SHP77 (cell line): ENCODE data around the gene B2M.
"Not testable (repeated sequence)": the region's sequence is repeated elsewhere in the genome, so short reads cannot be mapped to it uniquely, and the experiment has no call there.

ENCODE experiments used
- DNase-seq, 2 experiments: peaks; one replicate each; lab custom pipeline; 2025; lab: John Stamatoyannopoulos, UW

The B2M gene

DNA sequence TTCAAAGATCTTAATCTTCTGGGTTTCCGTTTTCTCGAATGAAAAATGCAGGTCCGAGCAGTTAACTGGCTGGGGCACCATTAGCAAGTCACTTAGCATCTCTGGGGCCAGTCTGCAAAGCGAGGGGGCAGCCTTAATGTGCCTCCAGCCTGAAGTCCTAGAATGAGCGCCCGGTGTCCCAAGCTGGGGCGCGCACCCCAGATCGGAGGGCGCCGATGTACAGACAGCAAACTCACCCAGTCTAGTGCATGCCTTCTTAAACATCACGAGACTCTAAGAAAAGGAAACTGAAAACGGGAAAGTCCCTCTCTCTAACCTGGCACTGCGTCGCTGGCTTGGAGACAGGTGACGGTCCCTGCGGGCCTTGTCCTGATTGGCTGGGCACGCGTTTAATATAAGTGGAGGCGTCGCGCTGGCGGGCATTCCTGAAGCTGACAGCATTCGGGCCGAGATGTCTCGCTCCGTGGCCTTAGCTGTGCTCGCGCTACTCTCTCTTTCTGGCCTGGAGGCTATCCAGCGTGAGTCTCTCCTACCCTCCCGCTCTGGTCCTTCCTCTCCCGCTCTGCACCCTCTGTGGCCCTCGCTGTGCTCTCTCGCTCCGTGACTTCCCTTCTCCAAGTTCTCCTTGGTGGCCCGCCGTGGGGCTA, at the start of gene B2M, which contains the start of gene PATL2:
Gene B2M, plus strand, starts transcription at position 422 of the 647 bp plus-strand sequence. Its CDS starts 30 bp downstream, at position 452.
Gene PATL2, minus strand, starts transcription at position 228 of the 647 bp plus-strand sequence. CDS start 34,833 bp downstream, outside the sequence.
- peak; percentile 94 for DNase-seq

DNA sequence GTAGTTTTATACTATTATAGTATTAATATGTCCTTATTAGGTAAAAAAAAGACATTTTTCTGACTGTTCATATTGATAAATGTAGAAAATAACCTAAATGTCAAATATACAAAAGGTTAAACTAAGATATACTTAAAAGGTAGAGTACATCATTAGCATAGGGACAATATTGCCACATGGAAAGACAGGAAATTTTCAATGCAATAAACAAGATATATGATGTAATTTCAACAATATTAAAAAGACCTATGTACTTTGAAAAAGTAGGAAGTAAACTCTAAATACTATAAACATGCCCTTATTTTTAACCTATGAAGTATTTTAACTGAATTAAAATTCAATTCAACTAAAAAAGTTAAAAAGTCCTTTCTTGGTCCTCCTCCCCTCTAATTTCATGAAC, 49.7 kb upstream of the B2M start:
- DNase-seq, result no peak

DNA sequence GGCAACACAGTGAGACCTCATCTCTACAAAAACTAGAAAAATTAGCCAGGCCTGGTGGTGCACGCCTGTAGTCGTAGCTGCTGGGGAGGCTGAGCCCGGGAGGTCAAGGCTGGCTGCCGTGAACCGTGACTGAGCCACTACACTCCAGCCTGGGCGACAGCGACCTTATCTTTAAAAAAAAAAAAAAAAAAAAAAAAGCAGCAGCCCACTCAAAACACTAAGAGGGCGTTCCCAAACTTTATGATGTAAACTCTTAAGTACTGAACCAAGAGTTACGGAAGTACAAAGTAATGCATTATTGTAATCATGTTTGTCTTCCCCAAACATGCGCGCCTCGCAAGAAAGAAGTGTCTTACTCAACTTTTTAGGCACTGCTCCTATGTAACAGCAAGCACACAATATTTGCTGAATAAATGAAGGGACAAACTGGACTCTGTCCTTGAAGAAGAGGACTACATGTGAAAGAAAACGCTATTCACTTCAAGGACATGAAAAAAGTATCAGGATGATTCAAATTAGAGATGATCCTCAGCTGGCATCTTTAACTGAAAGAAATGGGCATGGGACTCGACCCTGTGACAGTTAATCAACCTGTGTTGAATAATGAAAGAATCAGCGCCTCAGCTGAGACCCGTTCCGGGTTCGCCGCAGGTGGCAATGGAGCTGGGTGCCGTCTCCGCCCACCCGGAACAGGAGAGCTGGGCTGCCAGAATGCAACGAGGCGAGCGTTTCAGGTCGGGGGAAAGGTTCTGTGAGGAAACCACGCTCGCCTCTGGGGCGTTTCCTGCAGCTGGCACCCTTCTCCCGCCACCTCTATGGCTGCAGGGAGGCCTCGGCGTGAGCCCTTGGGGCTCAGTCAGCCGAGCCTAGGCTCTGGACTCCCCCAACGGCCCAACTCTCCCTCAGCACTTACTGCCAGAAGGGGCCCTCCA, 48.6 kb upstream of the B2M start:
- peak; percentile 53 to 72 for DNase-seq

DNA sequence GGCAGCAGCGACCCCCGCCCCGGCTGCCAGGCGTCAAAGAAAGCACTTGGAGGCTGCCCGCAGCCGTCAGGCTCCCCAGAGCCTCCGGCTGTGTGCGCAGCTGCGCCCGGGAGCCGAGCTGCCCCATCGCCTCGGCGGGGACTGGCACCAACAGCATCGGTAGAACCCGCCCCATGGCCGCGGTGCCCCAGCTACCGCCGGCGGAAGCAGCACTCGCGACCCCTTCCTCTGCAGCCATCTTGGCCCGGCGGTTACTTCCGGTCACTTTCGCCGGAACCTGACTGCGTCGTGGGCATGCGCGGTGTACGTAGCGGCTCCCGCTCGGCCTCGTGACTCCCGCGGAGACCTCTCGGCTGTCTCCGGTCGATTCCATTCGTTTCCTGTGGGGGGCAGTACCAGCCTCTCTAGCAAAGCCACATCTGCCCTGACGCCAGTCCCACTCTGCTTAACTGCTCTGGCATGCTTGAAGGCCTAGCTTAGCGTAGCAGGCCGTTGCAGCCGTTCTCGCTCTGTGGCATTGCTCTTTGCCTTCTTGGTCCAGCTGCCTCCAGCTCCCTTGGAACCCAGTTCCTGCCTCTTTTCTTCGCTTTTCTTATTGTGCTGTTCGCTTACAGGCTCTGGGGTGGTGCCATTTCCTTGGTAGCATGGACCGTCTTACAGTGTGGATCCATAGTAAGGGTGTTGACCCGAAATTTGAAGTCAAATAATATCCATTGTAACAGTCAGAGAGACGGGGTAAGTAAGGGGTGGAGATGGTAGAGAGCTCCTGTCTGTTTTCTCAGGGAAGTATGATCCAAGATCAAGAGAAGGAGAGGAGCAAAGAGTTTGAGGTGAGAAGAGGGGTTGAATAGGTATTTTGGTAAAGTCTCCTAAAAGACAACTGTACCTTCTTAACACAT, 47.7 kb upstream of the B2M start, which contains the start of gene SPG11:
Gene SPG11, minus strand, starts transcription at position 253 of the 899 bp plus-strand sequence. Its CDS starts 15 bp downstream, at position 238.
- peak; percentile 97 to 98 for DNase-seq

DNA sequence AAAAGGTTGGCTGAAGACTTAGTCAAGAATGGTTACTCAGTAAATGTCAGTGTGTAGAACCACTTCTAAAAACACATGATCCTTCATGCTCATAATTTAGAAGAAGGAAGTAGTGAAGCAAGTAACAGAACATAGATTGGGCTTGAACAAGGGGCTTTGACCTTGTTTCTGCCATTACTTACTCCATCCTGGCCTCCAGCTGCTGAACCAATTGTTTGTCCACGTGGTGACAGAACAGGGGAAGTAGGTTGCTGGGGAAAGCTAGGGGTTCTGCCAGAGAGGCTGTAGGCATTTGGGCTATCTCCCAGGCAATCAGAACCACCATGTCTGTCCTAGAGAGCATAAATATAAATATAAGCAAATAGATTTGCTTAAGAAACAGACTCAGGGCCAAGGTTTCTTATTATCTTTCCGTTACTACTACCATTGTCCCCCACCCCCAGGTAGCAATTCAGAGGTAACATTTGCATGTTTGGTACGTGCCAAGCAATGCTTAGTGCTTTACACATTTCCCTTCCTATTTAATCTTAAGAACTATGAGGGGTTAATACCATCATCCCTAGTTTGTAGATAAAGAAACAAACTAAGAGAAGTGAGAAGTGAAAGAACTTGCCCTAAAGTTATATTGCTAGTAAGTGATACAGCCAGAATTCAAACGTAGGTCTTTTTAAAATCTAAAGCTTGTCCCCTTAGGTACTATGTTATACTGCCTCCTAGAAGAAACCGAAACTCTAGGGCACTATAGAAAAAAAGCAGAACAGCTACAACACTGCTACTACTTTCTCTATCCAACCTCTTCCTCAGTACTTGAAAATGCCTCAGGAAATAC, 44.9 kb upstream of the B2M start:
- DNase-seq, result no peak

DNA sequence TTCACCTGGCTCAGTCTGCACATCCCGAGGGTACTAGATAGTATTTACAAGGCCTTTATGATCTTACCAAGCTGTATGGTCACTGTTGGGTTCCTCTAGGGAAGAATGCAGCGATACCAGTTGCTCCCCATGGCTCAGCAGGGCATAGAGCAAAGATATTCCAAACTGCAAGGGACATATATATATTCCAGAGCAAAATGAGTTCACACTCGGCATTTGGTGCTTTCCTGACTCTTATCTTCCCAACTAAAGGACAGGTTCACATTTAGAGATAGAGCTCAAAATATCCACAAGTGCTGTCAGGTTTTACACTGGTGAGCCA, 44.3 kb upstream of the B2M start:
- DNase-seq, result no peak

DNA sequence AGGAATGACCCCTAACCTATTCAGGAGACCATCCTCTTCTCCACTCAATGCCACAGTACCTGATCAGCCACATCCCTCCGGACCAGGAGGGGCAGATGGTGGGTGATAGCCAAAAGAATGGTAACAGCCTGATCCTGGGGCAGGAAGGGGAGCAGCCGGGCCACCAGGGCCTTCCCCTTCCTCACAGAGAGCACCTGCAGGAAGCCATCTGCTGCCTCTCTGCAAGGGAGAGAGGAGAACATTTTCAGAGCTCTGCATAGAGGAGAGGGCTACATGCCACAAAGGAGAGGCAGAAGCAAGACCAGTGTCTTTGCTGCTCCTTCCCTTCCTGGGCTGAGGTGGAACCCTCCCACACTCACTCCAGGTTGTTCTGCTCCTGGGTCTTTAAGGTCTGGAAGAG, 42.4 kb upstream of the B2M start:
- no peak for DNase-seq

DNA sequence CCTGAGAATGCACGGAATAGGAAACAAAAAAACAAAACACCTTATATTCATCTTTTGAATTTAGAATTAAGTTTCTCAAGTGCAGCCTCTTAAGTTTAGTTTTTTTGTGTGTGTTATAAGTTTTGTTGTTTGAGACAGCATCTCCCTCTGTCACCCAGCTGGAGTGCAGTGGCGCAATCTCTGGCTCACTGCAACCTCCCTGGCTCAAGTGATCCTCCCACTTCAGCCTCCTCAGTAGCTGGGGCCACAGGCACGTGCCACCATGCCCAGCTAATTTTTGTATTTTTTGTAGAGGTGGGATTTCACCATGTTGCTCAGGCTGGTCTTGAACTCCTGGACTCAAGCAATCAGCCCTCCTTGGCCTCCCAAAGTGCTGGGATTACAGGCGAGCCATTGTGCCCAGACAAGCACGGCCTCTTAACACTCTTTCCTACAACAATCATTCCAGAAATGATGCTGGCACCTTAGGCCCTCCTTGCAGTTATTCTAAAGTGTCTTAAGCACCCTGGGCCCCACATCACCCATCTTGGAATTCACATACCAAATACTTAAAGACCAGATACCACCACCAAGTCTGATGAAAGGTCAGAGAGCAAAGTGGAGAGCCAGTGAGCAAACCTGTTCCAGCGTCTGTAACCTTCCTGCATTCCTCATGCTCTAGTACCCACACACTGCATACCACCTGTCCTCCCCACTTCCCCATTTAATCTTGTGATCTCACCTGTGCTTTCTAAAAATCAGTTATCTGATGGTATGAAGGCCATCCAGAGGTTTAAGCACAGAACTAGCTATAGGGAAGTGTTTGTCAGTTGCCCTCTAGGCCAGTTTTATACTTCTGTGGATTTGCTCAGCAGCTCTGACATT, 41.0 kb upstream of the B2M start:
- DNase-seq, result no peak

DNA sequence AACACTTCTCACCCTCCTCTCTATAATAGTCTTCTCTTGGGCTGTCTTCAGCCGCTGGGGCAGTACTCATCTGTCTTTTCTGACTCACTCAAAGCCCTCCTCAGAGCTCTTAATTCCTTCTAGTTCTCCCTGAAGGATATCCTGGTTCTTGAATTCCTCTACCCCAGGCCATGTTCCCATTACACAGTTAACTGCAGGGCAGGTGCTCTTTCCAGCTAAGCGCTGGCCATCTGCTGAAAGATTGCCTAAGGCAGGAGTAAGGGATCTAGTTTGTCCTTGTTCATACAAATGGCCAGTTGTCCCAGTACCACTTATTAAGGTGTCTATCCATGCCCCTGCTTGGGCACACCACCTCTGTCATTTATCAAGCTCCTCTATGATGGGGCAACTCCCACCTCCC, 37.7 kb upstream of the B2M start:
- no peak for DNase-seq

DNA sequence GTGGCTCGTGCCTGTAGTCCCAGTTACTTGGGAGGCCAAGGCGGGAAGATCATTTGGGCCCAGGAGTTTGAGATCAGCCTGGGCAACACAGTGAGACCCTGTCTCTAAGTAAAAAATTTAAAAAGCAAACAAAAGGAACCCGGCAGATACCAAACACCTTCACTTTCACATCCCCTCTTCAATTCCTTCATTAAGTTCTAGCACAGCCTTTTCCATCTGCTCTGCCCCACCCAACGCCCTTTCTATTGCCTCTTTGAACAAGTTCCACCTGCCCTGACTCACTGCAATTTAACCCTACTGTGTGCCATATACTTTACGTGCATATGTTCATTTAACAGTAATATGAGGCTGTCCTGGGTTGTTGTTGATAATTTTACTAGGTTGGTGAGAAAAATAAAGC, 35.4 kb upstream of the B2M start:
- DNase-seq, result no peak

DNA sequence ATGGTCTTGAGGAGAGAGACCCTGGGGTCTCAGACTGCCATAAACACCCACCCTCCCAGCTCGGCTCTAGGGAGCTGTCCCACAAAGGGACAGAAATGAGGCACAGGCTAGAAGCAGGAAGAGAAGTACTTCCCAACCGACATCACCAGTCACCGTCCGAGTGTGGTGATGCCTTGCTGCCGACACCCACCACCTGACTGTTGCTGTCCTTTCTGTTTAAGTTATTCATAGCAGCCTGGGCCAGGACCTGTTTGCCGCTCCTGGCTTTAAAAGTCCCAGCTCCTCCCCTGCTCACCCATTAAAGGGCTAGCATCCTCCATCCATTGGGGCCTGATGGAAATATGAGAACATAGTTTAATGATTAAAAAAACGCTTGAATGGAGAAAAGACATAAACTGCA, 34.6 kb upstream of the B2M start:
- no peak for DNase-seq

DNA sequence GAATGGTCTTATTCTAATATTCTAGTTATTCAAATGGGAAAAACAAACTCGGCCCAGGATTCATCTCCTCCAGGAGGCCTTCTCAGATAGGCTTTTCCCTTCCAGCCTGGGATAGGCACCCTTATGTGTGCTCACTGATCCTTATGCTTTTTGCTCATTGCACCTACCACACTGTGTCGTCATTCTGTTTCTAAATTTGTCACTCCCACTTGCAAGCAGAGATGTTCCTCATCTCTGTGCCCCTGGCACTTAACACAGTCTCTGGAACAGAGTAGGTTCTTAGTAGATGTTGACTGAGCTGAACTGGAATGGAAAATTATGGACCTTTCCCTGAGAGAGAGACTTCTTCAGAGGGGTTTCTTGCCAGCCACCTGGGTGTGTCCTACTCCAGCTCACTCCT, 29.1 kb upstream of the B2M start:
- no peak for DNase-seq

DNA sequence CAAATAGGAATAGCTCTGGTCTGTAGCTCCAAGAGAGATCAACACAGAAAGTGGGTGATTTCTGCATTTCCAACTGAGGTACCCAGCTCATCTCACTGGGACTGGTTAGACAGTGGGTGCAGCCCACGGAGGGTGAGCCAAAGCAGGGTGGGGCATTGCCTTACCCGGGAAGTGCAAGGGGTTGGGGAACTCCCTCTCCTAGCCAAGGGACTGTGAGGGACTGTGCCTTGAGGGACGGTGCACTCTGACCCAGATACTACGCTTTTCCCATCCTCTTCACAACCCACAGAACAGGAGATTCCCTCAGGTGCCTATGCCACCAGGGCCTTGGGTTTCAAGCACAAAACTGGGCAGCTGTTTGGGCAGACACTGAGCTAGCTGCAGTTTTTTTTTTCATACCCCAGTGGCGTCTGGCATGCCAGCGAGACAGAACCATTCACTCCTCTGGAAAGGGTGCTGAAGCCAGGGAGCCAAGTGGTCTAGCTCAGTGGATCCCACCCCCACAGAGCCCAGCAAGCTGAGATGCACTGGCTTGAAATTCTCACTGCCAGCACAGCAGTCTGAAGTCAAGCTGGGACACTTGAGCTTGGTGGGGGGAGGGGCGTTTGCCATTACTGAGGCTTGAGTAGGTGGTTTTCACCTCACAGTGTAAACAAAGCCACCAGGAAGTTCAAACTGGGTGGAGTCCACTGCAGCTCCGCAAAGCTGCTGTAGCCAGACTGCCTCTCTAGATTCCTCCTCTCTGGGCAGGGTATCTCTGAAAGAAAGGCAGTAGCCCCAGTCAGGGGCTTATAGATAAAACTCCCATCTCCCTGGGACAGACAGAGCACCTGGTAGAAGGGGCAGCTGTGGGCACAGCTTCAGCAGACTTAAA, 28.3 kb upstream of the B2M start:
- DNase-seq, result peak; percentile 38 to 42

DNA sequence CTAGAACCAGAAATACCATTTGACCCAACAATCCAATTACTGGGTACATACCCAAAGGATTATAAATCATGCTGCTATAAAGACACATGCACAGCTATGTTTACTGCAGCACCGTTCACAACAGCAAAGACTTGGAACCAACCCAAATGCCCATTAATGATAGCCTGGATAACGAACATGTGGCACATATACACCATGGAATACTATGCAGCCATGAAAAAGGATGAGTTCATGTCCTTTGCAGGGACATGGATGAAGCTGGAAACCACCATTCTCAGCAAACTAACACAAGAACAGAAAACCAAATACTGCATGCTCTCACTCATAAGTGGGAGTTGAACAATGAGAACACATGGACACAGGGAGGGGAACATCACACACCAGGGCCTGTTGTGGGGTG, 22.0 kb upstream of the B2M start:
- not testable (repeated sequence) for DNase-seq

DNA sequence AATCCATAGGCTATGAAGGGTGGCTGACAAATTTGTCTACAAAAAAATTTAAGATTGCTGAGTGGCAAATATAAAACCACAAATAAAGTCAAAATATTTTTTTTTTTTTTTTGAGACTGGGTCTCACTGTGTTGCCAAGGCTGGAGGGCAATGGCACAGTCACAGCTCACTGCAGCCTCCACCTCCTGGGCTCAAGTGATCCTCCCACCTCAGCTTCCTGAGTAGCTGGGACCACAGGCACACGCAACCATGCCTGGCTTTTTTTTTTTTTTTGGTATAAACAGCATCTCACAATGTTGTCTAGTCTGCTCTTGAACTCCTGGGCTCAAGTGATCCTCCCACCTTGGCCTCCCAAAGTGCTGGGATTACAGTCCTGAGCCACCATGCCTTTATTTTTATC, 21.1 kb upstream of the B2M start:
- not testable (repeated sequence) for DNase-seq

DNA sequence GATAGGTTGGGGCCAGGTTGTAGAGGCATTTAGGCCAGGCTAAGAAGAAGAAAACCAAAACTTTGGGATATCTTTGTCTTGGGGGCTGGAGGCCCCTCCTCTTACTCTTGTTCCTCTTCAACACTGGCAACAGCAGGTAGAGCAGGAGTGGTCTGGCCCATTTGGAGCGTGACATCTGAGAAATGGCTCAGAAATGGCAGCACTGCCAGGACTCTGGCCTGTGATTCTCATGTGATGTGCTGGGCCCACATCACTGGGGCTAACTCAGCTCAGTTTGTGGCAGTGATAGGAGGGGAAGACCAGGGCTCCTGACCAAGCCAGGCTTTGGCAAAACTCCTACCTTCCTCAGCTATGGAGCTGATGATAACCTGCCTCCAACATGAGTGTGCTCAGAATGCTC, 18.7 kb upstream of the B2M start:
- no peak for DNase-seq

DNA sequence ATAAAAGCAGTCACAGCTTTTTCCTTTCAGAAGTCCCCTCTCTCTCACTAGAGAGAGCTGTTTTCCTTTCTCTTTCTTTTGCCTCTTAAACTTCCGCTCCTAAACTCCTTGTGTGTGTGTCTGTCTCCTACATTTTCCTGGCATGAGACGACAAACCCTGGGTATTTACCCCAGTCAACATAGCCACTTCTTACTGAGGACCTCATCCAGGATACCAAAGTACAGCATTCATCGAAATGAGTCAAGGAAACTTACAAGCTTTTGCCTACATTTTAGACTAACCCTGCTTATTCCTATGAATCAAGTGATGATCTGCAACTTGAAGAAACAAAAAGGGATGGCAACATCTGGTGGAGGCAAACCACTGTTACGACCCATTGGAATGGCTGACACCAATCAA, 16.9 kb upstream of the B2M start:
- DNase-seq, result no peak

DNA sequence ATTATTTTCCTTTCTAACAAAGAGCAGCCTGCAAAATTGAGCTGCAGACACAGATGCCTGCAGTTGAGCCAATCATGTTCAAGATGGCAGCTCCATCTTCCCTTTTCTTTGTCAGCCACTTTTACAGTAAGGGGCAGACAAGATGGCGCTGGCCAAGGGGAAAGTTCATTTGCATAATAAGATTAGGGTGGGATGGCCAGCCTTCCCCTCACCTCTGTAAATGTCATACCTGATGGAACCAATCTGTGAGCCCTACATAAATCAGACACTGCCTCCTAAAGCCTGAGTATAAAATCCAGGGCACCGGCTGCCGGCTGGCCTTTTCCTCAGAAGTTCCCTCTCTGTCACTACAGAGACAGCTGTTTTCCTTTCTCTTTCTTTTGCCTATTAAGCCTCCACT, 16.0 kb upstream of the B2M start:
- no peak for DNase-seq

DNA sequence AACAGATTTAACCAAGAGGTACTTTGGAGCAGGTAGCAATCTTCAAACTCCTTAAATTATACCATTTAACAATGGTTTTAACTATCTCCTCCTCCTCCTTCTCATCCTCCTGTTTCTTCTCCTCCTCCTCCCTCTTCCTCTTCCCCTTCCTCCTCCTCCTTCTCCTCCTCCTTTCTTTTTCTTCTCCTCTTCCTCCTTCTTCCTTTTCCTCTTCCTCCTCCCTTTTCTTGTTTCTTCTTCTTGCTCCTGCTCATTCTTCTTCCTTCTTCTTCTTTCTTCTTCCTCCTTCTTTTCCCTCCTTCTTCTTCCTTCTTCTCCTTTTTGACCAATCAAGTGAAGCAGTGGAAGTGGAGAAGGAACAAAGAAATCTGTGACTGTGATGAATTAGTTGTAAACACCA, 14.3 kb upstream of the B2M start:
- DNase-seq, result no peak
